ENCODE measurements around the gene C21orf91.
"Not testable (repeated sequence)": the region's sequence is repeated elsewhere in the genome, so short reads cannot be mapped to it uniquely, and the experiment has no call there.

Gene C21orf91

DNA sequence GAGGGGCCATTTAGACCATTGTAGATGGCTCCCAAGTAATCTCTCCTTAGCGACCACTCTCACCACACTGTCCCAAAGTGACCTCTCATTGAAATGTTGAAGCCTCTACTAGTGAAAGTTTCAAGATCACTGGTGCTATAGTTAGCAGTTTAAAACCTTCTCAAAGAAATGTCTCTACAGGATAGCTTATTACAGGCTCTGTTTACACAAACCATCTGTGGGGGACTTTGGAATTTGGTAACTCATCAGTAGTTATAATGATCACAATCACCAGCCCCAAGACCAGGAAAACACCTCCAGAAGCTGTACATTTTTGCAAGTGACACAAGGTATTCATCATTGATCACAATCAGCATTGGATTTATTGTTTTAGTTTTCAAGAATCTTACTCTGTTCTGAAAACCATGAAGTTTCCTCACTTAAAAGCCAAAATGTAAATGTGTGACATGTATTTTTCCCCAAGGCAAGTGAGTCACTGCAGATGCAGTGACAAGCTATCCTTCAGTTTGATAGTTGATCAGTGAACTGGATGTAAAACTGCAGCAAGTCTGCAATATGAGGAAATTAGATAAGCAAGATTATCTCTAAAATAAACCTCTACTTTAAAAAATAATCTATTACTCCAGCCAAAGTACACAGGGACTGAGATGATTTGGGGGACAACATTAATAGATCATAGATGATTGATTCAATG lies 41.9 kb downstream of the C21orf91 start:
- DNase-seq (ENCODE audit: low read depth), result no peak

DNA sequence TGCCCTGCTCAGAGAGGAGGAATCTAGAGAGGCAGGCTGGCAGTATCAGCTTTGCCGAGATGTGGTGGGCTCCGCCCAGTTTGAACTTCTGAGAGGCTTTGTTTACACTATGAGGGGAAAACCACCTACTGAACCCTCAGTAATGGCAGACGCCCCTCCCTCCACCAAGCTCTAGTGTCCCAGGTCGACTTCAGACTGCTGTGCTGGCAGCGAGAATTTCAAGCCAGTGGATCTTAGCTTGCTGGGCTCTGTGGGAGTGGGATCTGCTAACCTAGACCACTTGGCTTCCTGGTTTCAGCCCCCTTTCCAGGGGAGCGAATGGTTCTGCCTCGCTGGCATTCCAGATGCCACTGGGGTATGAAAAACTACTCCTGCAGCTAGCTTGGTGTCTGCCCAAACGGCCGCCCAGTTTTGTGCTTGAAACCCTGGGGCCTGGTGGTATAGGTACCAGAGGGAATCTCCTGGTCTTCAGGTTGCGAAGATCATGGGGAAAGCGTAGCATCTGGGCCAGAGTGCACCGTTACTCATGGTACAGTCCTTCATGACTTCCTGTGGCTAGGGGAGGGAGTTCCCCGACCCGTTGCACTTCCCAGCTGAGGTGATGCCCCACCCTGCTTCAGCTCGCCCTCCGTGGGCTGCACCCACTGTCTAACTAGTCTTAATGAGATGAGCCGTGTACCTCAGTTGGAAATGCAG lies 43.6 kb downstream of the C21orf91 start:
- no peak for DNase-seq (ENCODE audit: low read depth)

DNA sequence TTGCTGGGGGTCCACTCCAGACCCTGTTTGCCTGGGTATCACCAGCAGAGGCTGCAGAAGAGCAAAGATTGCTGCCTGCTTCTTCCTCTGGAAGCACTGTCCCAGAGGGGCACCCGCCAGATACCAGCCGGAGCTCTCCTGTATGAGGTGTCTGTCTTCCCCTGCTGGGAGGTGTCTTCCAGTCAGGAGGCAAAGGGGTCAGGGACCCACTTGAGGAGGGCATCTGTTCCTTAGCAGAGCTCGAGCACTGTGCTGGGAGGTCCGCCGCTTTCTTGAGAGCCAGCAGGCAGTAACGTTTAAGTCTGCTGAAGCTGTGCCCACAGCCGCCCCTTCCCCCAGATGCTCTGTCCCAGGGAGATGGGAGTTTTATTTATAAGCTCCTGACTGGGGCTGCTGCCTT lies 44.1 kb downstream of the C21orf91 start:
- not testable (repeated sequence) for DNase-seq (ENCODE audit: low read depth)

DNA sequence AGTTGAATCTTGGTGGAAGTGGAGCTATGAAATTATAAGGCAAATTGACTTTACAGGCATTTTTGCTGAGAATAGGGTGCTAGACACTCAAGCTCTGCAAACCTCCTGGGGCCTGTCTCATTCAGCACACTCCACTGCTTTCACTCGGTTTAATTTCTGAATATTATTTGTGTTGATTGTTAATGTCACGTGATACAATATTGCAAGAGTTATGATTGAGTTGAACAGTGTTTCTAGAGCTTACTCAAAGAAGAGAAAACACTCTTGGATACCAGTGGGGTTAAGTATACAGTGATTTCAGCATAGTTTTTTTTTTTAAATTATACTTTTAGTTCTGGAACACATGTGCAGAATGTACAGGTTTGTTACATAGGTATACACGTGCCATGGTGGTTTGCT lies 49.7 kb downstream of the C21orf91 start:
- DNase-seq (ENCODE audit: low read depth), result no peak

DNA sequence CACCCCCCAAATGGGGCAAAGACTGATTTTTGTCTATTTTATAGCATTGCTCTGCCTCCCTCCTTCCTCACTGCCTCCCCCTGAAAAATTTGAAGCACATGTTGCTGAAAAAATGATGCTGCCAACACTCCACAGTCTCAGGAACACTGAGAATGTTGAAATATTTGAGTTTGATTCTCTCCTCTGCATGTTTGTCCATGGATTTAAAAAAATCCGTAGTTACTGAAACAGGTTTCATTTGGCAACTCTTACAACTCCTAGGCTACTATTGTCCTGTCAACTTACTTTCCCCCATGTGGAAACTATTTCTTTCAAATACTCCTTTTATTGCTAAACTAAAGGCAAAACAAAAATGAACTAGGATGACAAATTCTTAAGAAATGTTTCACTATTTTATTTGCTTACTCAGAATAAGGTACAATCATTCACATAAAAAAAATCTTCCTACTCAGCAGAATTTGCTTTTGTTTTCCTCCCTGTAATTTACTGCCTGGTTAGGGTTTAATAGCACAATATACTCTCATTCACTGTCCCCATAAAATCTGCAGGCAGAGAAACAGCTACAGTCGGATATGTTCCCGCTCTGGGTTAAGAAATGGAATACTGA lies 50.2 kb downstream of the C21orf91 start:
- no peak for DNase-seq (ENCODE audit: low read depth)

DNA sequence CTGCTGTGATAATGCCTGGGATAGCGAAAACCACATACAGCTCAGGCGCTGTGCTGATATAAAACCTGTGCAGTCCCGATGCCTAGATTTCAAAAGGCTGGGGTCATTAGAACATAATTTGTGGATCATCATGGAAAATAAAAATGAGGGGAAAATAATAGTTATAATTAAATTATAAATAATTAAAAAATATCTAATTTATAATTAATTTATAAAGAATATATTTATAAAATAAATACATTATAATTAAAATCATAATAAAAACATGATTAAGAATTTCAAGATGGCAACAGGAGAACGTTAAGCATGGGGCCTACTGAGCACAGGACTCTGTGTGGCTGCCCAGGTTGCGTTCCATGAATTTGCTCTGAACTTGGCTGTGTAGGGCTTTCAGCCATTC lies 53.9 kb downstream of the C21orf91 start:
- no peak for DNase-seq (ENCODE audit: low read depth)

DNA sequence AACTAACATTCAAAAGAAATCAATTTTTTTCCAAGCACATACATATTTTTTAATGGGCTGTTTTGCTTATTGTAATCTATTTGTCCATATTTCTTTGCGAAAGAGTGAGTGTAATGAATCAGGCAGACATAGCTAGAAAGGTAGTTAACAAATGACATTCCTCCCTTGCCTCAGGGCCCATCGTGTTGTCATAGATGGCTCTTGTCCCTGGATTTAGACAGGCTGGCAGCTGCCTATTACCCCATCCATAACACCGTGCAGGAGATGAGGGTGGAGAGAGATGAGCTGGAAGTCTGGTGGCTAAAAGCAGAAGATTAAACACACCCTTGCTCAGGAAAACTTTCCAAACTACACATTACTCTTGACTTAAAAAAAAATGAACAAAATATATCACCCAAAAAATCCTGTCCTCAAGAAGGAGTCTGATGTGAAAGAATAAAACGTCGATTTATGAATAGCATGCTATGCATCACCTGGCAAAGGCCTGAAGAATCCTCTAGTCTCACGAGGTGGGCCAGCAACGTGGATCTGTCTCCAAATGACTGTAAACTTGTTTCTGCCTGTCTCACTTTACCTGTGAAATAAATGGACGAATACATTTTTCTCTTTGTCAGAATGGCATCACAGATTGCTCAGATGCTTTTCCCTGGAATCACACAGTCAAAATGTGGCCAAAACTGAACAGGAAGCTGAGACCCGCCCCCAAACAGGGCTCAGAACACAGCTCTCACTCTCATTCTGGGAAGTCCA lies 55.7 kb downstream of the C21orf91 start:
- no peak for DNase-seq (ENCODE audit: low read depth)

DNA sequence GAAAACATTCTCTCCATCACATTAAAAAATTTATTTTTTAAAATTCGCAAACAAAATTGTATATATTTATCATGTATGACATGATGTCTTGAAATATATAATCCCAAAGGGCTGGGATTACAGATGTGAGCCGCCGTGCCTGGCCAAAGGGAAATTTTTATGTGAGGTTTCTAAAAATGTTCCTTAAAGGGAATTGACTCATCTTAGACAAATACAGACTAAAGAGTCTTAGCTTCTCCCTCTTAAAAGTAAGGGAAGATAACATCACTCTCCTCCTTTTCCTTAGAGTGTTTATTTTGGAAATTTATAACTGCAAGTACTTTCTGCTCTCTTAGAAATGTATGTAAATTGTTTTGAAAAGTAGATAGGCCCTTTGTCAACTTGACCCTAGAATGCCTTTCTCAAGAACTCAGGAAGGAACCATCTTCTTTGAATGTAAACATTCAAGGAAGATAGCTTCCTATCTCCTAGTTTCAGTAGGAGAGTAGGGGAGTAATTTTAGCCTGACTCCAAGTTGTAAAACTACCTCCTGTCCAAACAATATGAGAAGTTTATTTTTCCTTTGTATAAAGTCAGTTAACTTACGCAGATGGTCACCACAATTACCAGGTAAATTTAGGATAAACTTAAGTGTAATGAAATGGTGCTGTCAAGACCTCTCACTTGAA lies 59.5 kb downstream of the C21orf91 start:
- DNase-seq (ENCODE audit: low read depth), result no peak

DNA sequence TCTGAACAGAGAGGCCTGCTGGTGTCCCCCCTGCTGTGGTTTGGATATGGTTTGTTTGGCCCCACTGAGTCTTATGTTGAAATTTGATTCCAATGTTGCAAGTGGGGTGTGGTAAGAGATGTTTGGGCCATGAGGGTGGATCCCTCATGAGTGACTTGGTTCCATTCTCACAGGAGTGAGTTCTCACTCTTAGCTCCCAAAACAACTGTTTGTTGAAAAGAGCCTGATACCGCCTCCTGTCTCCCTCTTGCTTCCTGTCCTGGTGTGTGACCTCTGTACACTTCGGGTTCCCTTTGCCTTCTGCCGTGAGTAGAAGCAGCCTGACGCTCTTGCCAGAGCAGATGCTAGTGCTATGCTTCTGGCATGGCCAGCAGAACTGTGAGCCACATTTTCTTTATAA lies 60.5 kb downstream of the C21orf91 start:
- peak; percentile 56 for DNase-seq (ENCODE audit: low read depth)

DNA sequence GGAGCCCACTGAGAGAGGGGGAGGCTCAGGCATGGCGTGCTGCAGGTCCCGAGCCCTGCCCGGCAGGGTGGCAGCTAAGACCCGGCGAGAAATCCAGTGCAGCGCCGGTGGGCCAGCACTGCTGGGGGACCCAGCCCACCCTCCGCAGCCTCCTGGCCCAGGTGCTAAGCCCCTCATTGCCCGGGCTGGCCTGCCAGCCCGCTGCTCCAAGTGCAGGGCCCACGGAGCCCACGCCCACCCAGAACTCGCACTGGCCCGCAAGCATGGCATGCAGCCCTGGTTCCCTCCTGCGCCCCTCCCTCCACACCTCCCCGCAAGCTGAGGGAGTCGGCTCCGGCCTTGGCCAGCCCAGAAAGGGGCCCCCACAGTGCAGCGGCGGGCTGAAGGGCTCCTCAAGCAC lies 61.5 kb downstream of the C21orf91 start:
- DNase-seq (ENCODE audit: low read depth), result no peak

DNA sequence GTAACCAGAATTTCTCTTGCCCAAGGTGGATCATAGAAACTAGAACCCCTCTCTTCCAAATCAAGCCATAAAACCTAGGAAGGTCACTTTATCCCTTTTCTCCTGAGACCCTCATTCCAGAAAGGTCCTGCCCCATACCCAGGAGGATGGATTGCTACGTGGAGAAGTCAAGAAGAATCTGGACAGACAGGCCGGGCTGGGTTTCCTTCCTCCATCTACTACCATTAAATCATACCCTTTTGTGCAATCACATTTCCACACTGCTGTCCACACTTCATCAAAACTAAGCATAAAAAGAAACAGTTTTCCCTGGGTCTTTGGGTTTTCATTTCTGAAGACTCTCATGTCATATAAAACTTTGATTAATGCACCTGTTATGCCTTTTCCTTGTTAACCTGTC lies 65.4 kb downstream of the C21orf91 start:
- DNase-seq (ENCODE audit: low read depth), result no peak

DNA sequence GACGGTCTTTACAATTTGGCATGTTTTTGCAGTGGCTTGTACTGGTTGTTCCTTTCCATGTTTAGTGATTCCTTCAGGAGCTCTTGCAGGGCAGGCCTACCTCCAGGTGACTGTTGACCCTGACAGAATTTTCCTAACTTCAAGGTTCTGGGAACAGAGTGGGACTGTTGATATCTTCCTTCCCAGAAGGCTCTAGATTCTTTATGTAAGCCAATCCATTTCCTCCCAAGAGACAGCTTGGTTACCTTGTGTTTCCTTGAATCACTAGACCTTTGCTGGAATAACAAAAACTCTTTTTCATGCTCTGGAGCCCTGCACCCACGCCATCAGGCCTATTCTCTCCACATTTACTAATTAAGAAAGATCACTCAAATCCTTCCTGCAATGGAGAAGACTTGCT lies 67.0 kb downstream of the C21orf91 start:
- DNase-seq (ENCODE audit: low read depth), result no peak

DNA sequence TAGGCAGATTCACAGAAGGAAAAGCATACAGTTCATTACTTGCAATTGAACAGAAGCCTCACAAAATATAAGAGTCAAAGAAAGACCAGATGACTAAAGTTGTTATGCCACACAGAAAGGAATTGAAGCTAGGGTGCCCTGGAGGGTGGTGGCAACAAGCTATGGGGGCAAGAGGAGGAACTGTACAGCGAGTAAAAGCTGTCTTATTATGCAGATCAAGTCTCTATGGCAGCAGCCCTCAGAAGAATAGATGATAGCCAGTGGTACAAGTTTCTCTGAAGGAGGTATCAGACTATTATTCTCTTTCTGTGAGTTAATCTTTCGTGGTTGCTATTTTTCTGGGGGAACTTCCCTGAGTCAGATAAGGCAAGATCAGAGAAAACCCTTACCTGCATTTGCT lies 72.2 kb downstream of the C21orf91 start:
- no peak for DNase-seq (ENCODE audit: low read depth)

DNA sequence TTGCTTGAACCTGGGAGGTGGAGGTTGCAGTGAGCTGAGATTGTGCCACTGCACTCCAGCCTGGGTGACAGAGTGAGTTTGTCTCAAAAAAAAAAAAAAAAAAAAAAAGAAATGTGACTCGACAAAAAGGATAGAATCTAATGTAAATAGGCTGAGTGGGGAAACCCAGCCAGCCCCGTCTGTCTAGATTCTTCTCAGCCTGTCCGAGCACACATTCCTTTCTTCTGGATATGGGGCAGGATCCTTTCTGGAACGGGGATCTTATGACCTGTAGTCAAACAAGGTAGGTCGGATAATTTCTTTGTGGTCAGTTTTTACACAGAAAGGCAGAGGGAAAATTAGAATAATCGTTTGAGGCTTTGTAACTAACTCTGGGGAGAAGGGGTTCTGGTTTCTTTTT lies 74.1 kb downstream of the C21orf91 start:
- DNase-seq (ENCODE audit: low read depth), result no peak

DNA sequence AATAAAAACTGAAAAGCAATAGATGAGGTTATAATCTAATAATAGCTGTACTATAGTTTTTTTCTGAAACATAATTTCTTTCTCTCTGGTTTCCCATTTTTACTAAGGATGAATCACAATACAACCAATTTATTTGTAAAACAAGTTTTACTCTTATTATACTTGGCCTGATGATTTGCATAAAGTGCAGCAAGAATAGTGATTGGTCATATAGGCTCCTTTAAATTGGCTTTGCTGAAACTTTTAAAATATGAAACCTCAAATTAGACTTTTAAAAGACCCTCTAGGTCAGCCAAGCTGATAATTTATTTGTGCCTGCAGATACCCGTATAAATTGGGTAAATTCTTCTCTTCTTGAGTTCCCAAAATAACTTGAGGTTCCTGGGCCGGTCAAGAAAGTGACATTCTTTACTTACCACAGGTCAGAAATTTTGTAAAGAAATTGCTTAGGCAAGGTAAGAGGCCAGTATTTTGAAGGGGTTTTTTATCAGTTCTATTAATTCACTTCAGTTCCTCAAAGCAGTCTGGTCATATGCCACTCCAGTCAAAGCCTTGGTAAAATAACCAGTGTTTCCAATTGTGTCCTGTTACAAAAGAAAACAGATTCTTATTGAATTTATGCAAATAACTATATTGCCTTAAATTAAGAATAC lies 76.1 kb downstream of the C21orf91 start:
- DNase-seq (ENCODE audit: low read depth), result no peak

DNA sequence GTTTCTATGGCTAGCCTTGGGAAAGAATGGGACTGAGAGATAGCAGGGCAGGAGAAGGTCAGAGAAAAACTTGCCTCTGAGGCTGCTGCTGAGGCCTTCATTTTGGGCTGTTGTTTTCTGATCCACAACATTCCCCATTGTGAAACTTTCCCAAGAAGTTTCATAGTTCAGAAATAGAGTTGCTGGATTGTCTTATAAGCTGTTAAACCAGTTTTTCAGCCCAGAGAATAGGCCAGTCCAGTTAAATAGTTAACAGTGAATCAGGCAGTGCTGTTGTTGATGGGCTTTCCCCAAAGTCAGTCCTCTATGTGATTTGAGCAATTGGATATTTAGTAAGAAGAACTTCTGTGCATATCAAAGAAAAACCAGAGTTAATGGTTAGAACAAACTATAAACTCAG lies 77.0 kb downstream of the C21orf91 start:
- no peak for DNase-seq (ENCODE audit: low read depth)
